IMR-90 (cell line): ENCODE measurements around the gene TINAGL1.

Experiments
- MAZ ChIP-seq: IDR thresholded peaks from 2 replicates; pipeline ENCODE4 v1.6.1; 2012; ENCODE audit warnings: low read depth, mild to moderate bottlenecking, low read length, improper control_type of control experiment, moderate library complexity, borderline replicate concordance
- NFE2L2 ChIP-seq: fragments of 150-350 bp; IDR thresholded peaks from 2 replicates; pipeline ENCODE4 v1.6.1; 2016; ENCODE audit warnings: low read depth, mild to moderate bottlenecking, low read length
- SMC3 ChIP-seq: fragments of 150-350 bp; IDR thresholded peaks from 2 replicates; pipeline ENCODE4 v1.6.1; 2016; ENCODE audit warnings: low read depth, mild to moderate bottlenecking, antibody characterized with exemption, low read length, moderate library complexity
- TF ChIP-seq, protein P1 (sequence below): conservative IDR thresholded peaks from 2 replicates; pipeline ENCODE4 v1.5.1; 2012; ENCODE audit warnings: mild to moderate bottlenecking, low read depth, low read length, improper control_type of control experiment
- TF ChIP-seq, protein P2 (sequence below): fragments of 150-350 bp; IDR thresholded peaks from 2 replicates; pipeline ENCODE4 v1.6.1; 2017; ENCODE audit warnings: mild to moderate bottlenecking, antibody characterized with exemption, low read length, low read depth

DNA sequence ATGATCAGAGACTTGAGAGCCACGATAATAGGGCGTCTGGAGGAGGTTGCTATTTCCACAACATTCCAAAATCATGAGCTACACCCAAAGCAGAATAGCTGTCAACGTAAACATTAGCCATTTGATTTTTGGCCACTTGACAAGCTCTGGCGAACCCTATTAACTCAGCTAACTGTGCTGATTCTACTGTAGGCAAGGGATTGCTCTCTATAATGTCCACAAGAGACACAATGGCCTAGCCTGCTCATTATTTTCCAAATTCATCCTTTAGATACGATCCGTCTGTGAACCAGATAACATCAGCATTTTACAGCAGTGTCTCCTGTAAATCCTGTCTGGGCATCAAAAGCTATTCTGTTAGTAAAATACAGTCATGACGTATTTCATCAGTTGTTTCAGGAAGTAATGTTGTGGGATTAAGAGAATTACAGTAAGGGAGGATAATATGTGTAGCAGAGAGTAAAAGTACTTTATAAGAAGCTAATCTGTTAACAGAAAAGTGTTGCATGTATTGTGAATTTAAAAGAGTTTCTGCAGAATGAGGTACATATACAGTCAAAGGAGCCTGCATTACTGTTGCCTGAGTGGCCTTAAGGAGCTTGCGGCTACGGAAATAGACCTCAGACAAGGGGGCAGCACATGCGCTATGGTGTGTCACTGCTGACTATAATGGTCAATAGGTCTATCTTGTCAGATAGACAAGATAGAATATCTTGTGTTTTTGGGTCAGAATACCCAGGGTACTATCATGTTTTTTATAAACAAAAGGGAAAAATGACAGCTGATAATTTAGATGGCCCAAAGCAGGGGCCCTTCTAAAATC is 44.9 kb upstream of the TINAGL1 start:
- TF ChIP-seq, protein P1, sequence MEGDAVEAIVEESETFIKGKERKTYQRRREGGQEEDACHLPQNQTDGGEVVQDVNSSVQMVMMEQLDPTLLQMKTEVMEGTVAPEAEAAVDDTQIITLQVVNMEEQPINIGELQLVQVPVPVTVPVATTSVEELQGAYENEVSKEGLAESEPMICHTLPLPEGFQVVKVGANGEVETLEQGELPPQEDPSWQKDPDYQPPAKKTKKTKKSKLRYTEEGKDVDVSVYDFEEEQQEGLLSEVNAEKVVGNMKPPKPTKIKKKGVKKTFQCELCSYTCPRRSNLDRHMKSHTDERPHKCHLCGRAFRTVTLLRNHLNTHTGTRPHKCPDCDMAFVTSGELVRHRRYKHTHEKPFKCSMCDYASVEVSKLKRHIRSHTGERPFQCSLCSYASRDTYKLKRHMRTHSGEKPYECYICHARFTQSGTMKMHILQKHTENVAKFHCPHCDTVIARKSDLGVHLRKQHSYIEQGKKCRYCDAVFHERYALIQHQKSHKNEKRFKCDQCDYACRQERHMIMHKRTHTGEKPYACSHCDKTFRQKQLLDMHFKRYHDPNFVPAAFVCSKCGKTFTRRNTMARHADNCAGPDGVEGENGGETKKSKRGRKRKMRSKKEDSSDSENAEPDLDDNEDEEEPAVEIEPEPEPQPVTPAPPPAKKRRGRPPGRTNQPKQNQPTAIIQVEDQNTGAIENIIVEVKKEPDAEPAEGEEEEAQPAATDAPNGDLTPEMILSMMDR, result no peak
- no peak for TF ChIP-seq MAZ
- TF ChIP-seq, protein P2, sequence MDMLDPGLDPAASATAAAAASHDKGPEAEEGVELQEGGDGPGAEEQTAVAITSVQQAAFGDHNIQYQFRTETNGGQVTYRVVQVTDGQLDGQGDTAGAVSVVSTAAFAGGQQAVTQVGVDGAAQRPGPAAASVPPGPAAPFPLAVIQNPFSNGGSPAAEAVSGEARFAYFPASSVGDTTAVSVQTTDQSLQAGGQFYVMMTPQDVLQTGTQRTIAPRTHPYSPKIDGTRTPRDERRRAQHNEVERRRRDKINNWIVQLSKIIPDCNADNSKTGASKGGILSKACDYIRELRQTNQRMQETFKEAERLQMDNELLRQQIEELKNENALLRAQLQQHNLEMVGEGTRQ, result no peak
- no peak for TF ChIP-seq SMC3
- TF ChIP-seq NFE2L2, result no peak
